Endothelial cell of umbilical vein (primary cell): ENCODE results near the gene ZNF263. TPM values are rescaled to one million over a fixed set of nuclear protein-coding genes. Genes with fewer than 3 reads are reported as not detected.

ENCODE experiments used
- BruUV-seq: library from RNA; stranded (reverse); fragments of 400-500 nt; replicated peaks from 2 replicates; lab custom pipeline; 2021; lab: Mats Ljungman, UMichigan
- CTCF ChIA-PET: fragments of 300-600, 350-600 bp; sonication (Branson Sonifier 250); formaldehyde crosslinking; loops from one replicate; lab custom pipeline; 2021; ENCODE audit warnings: antibody characterized with exemption, inconsistent platforms; lab: Charles Lee
- POLR2A ChIA-PET: fragments of 300-600, 350-600 bp; sonication (Branson Sonifier 250); formaldehyde crosslinking; loops from one replicate; lab custom pipeline; 2021; ENCODE audit warnings: antibody characterized with exemption, inconsistent platforms; lab: Charles Lee
- DNase-seq: peaks from one replicate; pipeline ENCODE4 v3.0.0-alpha.2; 2011; ENCODE audit warnings: low read depth, low spot score
- FAIRE-seq: peaks from 2 replicates; lab custom pipeline; 2011; peaks lifted over from hg19 to GRCh38; lab: Jason Lieb, UNC
- H2AFZ ChIP-seq: 2 replicates; pipeline ENCODE4 v1.6.0; 2012; ENCODE audit warnings: low read depth, low read length, control low read depth, inconsistent platforms
- H3K27ac ChIP-seq: 2 replicates; pipeline ENCODE4 v1.5.1; 2011; ENCODE audit warnings: low read depth, mild to moderate bottlenecking, control low read depth, low read length, moderate library complexity; ENCODE audit not compliant: insufficient read depth
- H3K27me3 ChIP-seq, 2 experiments: 2 replicates each; pipeline versions ENCODE4 v1.6.0 to v1.6.1; 2011; ENCODE audit warnings: low read length in 2 of 2, mixed read lengths in 1 of 2; ENCODE audit not compliant: control insufficient read depth in 2 of 2, insufficient read depth in 2 of 2
- H3K36me3 ChIP-seq, 2 experiments: 2 replicates in 1 of 2; 3 replicates in 1 of 2; pipeline ENCODE4 v1.5.1; 2011; ENCODE audit warnings: low read length in 2 of 2, mild to moderate bottlenecking in 1 of 2, moderate library complexity in 1 of 2; ENCODE audit not compliant: control insufficient read depth in 2 of 2, insufficient read depth in 2 of 2; ENCODE audit errors: extremely low read depth in 1 of 2
- H3K4me1 ChIP-seq: 3 replicates; pipeline ENCODE4 v1.5.1; 2011; ENCODE audit warnings: mild to moderate bottlenecking, low read length; ENCODE audit not compliant: control insufficient read depth, insufficient read depth; ENCODE audit errors: extremely low read depth
- H3K4me2 ChIP-seq: 2 replicates; pipeline ENCODE4 v1.6.1; 2011; ENCODE audit warnings: low read length, control low read depth, mixed read lengths; ENCODE audit not compliant: insufficient read depth
- H3K4me3 ChIP-seq, 3 experiments: fragments of 200-600 bp in 1 of 3; sonication (generic), shearing (Covaris generic) in 1 of 3; replicated peaks in 1 of 3; 2 replicates each; pipeline ENCODE4 v1.5.1; 2011 to 2016; ENCODE audit warnings: control low read depth in 3 of 3, low read length in 3 of 3, mild to moderate bottlenecking in 2 of 3, inconsistent platforms in 1 of 3, low read depth in 1 of 3, moderate library complexity in 1 of 3; ENCODE audit not compliant: insufficient read depth in 1 of 3
- H3K79me2 ChIP-seq: 2 replicates; pipeline ENCODE4 v1.6.0; 2012; ENCODE audit warnings: low read length, inconsistent platforms; ENCODE audit not compliant: control insufficient read depth, insufficient read depth
- H3K9ac ChIP-seq: replicated peaks from 2 replicates; pipeline ENCODE3; 2011; ENCODE audit warnings: low read length, control low read depth; ENCODE audit not compliant: insufficient read depth; ENCODE audit errors: extremely low read depth
- H3K9me1 ChIP-seq: replicated peaks from 3 replicates; pipeline ENCODE4 v1.6.0; 2011; ENCODE audit warnings: mild to moderate bottlenecking, low read length; ENCODE audit not compliant: control insufficient read depth, insufficient read depth; ENCODE audit errors: extremely low read depth
- H3K9me3 ChIP-seq: replicated peaks from 2 replicates; pipeline ENCODE4 v1.5.1; 2012; ENCODE audit warnings: low read length, inconsistent platforms; ENCODE audit not compliant: control insufficient read depth, insufficient read depth
- H4K20me1 ChIP-seq: replicated peaks from 2 replicates; pipeline ENCODE3; 2011; ENCODE audit warnings: mild to moderate bottlenecking, low read length; ENCODE audit not compliant: control insufficient read depth, insufficient read depth; ENCODE audit errors: extremely low read depth
- CTCF ChIP-seq, 2 donors: IDR thresholded peaks; 1 replicate in 1 of 2; 2 replicates in 1 of 2; pipeline ENCODE4 v1.5.1; 2011; ENCODE audit warnings: low read length in 2 of 2, mild to moderate bottlenecking in 2 of 2, moderate library complexity in 2 of 2, control low read depth in 1 of 2, inconsistent platforms in 1 of 2, low read depth in 1 of 2; ENCODE audit not compliant: insufficient read depth in 1 of 2; ENCODE audit errors: extremely low read depth in 1 of 2
- EZH2 ChIP-seq: IDR thresholded peaks from 2 replicates; pipeline ENCODE4 v1.6.1; 2012; ENCODE audit warnings: borderline replicate concordance, low read depth, mild to moderate bottlenecking, moderate library complexity, low read length, inconsistent platforms; ENCODE audit not compliant: severe bottlenecking
- FOS ChIP-seq: IDR thresholded peaks from 2 replicates; pipeline ENCODE4 v1.6.1; 2011; ENCODE audit warnings: mild to moderate bottlenecking, low read length, moderate library complexity, borderline replicate concordance; ENCODE audit not compliant: insufficient read depth
- GATA2 ChIP-seq: IDR thresholded peaks from 2 replicates; pipeline ENCODE4 v1.7.0; 2011; ENCODE audit warnings: low read depth, mild to moderate bottlenecking, moderate library complexity, mixed read lengths, low read length; ENCODE audit not compliant: insufficient read length, insufficient read depth
- JUN ChIP-seq: IDR thresholded peaks from 2 replicates; pipeline ENCODE4 v1.6.1; 2011; ENCODE audit warnings: borderline replicate concordance, low read depth; ENCODE audit not compliant: insufficient read length, insufficient read depth
- MAX ChIP-seq: IDR thresholded peaks from 2 replicates; pipeline ENCODE4 v1.6.1; 2011; ENCODE audit not compliant: insufficient read depth, insufficient read length
- MYC ChIP-seq: IDR thresholded peaks from one replicate; pipeline ENCODE4 v1.6.1; 2011; ENCODE audit warnings: mild to moderate bottlenecking, low read depth, low read length
- POLR2A ChIP-seq: IDR thresholded peaks from 2 replicates; pipeline ENCODE4 v1.6.1; 2012; ENCODE audit warnings: low read depth, mild to moderate bottlenecking, control low read depth, low read length
- POLR2AphosphoS5 ChIP-seq: IDR thresholded peaks from 2 replicates; pipeline ENCODE4 v1.6.1; 2012; ENCODE audit warnings: low read depth, mild to moderate bottlenecking, control low read depth, low read length, moderate library complexity; ENCODE audit not compliant: insufficient read depth
- dilution Hi-C: fragments of 300-500 bp; cut with MboI; formaldehyde crosslinking; loops from one replicate; pipeline ENCODE4 v1.15.0; 2019; ENCODE audit warnings: low sequenced_read_pairs; ENCODE audit not compliant: extremely low pct_ligation_motif_present
- intact Hi-C: fragments of 100-400 bp; cut with micrococcal nuclease; formaldehyde crosslinking; loops from one replicate; pipeline ENCODE4 v1.10.0; 2022
- polyA plus RNA-seq, 4 experiments: library from polyadenylated mRNA; depleted of rRNA in 3 of 4; stranded (reverse) in 3 of 4; unstranded in 1 of 4; fragments of >200 nt; gene quantifications; 2 replicates each; pipeline versions ENCODE4 v1.2.1 to v1.2.3, GENCODE V29; 2011 to 2012; ENCODE audit warnings: missing spikeins in 1 of 4
- total RNA-seq: library from RNA; stranded (reverse); gene quantifications from 2 replicates; pipeline ENCODE4 v1.2.3, GENCODE V29; 2021

The ZNF263 gene
- total and polyA plus RNA-seq, 2 donors (not counting 3 experiments of a cell fraction or from before 2014, with no cell fraction given), result 10.9 to 20.8 TPM

GRCh38 chr16:3248596-3248995 lies 34.7 kb upstream of the ZNF263 start:
- H4K20me1 ChIP-seq, result no peaks in the 10 kb centered on the region
- no peak overlapping the region for H3K27ac ChIP-seq

More at GRCh38 chr16:3248596-3248995, 34.7 kb upstream of the ZNF263 start:
- Histone ChIP-seq H3K9me1 (no peaks in the 10 kb centered on the region), H3K4me3 (no peak overlapping the region), H3K27me3 (no peaks in the 10 kb centered on the region), H3K4me1 (no peaks in the 10 kb centered on the region), H3K9ac (no peak overlapping the region), H3K79me2 (no peaks in the 10 kb centered on the region), H3K36me3 (no peaks in the 10 kb centered on the region), H3K9me3 (no peaks in the 10 kb centered on the region), H2AFZ (no peak overlapping the region), H3K4me2 (no peak overlapping the region)
- BruUV-seq, result no TSS peak
- POLR2A ChIA-PET, result no interaction called here
- dilution Hi-C loops, result no loop called here
- intact Hi-C loops, result no loop called here
- DNase-seq (no peak), FAIRE-seq (no peak)
- CTCF ChIA-PET, result no interaction called here
- TF ChIP-seq CTCF (IDR thresholded peaks at IDR 0.05; ENCODE audit: extremely low read depth in 1 of 2, insufficient read depth in 1 of 2, low read depth in 1 of 2, low read length in 2 of 2) (no peak), JUN (no peak), FOS (no peak), EZH2 (no peak), POLR2A (no peak), MYC (no peak), POLR2AphosphoS5 (no peak), GATA2 (no peak), MAX (no peak)
